HEK293 (cell line): ENCODE data around the gene KRTAP13-1.

Source experiments
- CTCF ChIA-PET: fragments of 350-600 bp; formaldehyde crosslinking; extraction: SDS; loops from one replicate; lab custom pipeline; 2021; ENCODE audit warnings: antibody characterized with exemption; lab: Yijun Ruan, JAX
- POLR2A ChIA-PET: fragments of 300-600 bp; formaldehyde crosslinking; extraction: SDS; loops from one replicate; lab custom pipeline; 2020; ENCODE audit warnings: antibody characterized with exemption, inconsistent platforms; lab: Yijun Ruan, JAX
- H3K27ac ChIP-seq: fragments of 200-500 bp; sonication (Bioruptor generic); 2 replicates; pipeline ENCODE4 v1.5.1; 2014; ENCODE audit warnings: low read depth, low read length, control low read depth, inconsistent platforms; ENCODE audit errors: extremely low read depth
- H3K36me3 ChIP-seq, 2 experiments: fragments of 200-500 bp in 1 of 2; sonication (Bioruptor generic) in 1 of 2; 1 replicate in 1 of 2; 2 replicates in 1 of 2; pipeline ENCODE4 v1.5.1; 2014 to 2017; ENCODE audit warnings: inconsistent platforms in 2 of 2, low read length in 2 of 2; ENCODE audit not compliant: control insufficient read depth in 2 of 2, insufficient read depth in 1 of 2
- H3K4me1 ChIP-seq: fragments of 200-500 bp; sonication (Bioruptor generic); 2 replicates; pipeline ENCODE4 v1.5.1; 2014; ENCODE audit warnings: mild to moderate bottlenecking, low read length, inconsistent platforms; ENCODE audit not compliant: control insufficient read depth, insufficient read depth
- H3K4me3 ChIP-seq: 2 replicates; pipeline ENCODE4 v1.5.1; 2011; ENCODE audit warnings: low read depth, mild to moderate bottlenecking, control low read depth, low read length, moderate library complexity
- H3K9me3 ChIP-seq: fragments of 200-500 bp; sonication (Bioruptor generic); 2 replicates; pipeline ENCODE4 v1.5.1; 2014; ENCODE audit warnings: low read depth, low read length, inconsistent platforms; ENCODE audit not compliant: control insufficient read depth, insufficient read depth
- HOXC10 ChIP-seq: sonication (generic); formaldehyde crosslinking; IDR thresholded peaks from 2 replicates; pipeline ENCODE4 v1.8.1; 2023; ENCODE audit warnings: mild to moderate bottlenecking, missing genetic modification reagents
- MYNN ChIP-seq: fragments of 450-650 bp; formaldehyde crosslinking; IDR thresholded peaks from 2 replicates; pipeline ENCODE4 v1.5.1; 2016; ENCODE audit warnings: missing biosample characterization, missing genetic modification characterization, borderline replicate concordance
- WT1 ChIP-seq: fragments of 450-650 bp; formaldehyde crosslinking; IDR thresholded peaks from 2 replicates; pipeline ENCODE4 v1.5.1; 2016; ENCODE audit warnings: missing biosample characterization, missing genetic modification characterization
- ZBTB20 ChIP-seq: fragments of 450-650 bp; formaldehyde crosslinking; IDR thresholded peaks from 2 replicates; pipeline ENCODE4 v1.5.1; 2016; ENCODE audit warnings: missing biosample characterization, missing genetic modification characterization
- ZBTB44 ChIP-seq: fragments of 450-650 bp; IDR thresholded peaks from 2 replicates; pipeline ENCODE4 v1.5.1; 2018; ENCODE audit warnings: missing biosample characterization, mild to moderate bottlenecking, missing genetic modification characterization
- ZBTB7A ChIP-seq: fragments of 450-650 bp; formaldehyde crosslinking; IDR thresholded peaks from 2 replicates; pipeline ENCODE4 v1.5.1; 2016; ENCODE audit warnings: low read depth, missing biosample characterization, missing genetic modification characterization
- ZNF114 ChIP-seq: fragments of 450-650 bp; formaldehyde crosslinking; IDR thresholded peaks from 2 replicates; pipeline ENCODE4 v1.5.0; 2017; ENCODE audit warnings: missing biosample characterization, missing genetic modification characterization
- ZNF121 ChIP-seq: fragments of 450-650 bp; formaldehyde crosslinking; IDR thresholded peaks from 2 replicates; pipeline ENCODE4 v1.5.1; 2016; ENCODE audit warnings: missing biosample characterization, missing genetic modification characterization
- ZNF132 ChIP-seq: fragments of 450-650 bp; formaldehyde crosslinking; IDR thresholded peaks from 2 replicates; pipeline ENCODE4 v1.5.1; 2017; ENCODE audit warnings: missing biosample characterization, missing genetic modification characterization, borderline replicate concordance
- ZNF140 ChIP-seq: fragments of 450-650 bp; formaldehyde crosslinking; IDR thresholded peaks from 2 replicates; pipeline ENCODE4 v1.5.1; 2016; ENCODE audit warnings: missing biosample characterization, missing genetic modification characterization
- ZNF155 ChIP-seq: fragments of 450-650 bp; formaldehyde crosslinking; IDR thresholded peaks from 2 replicates; pipeline ENCODE4 v1.5.1; 2016; ENCODE audit warnings: missing biosample characterization, missing genetic modification characterization
- ZNF184 ChIP-seq: fragments of 450-650 bp; IDR thresholded peaks from 2 replicates; pipeline ENCODE4 v1.5.1; 2018; ENCODE audit warnings: missing biosample characterization, mild to moderate bottlenecking, missing genetic modification characterization
- ZNF202 ChIP-seq: fragments of 450-650 bp; formaldehyde crosslinking; IDR thresholded peaks from 2 replicates; pipeline ENCODE4 v1.5.1; 2016; ENCODE audit warnings: missing biosample characterization, missing genetic modification characterization, borderline replicate concordance
- ZNF221 ChIP-seq: fragments of 450-650 bp; formaldehyde crosslinking; IDR thresholded peaks from 2 replicates; pipeline ENCODE4 v1.5.1; 2017; ENCODE audit warnings: missing biosample characterization, missing genetic modification characterization, borderline replicate concordance
- ZNF23 ChIP-seq: fragments of 450-650 bp; formaldehyde crosslinking; IDR thresholded peaks from 2 replicates; pipeline ENCODE4 v1.5.1; 2016; ENCODE audit warnings: missing biosample characterization, missing genetic modification characterization, borderline replicate concordance
- ZNF311 ChIP-seq: fragments of 450-650 bp; formaldehyde crosslinking; IDR thresholded peaks from 2 replicates; pipeline ENCODE4 v1.5.1; 2017; ENCODE audit warnings: missing biosample characterization, missing genetic modification characterization, borderline replicate concordance
- ZNF37A ChIP-seq: fragments of 450-650 bp; IDR thresholded peaks from 2 replicates; pipeline ENCODE4 v1.5.1; 2018; ENCODE audit warnings: missing biosample characterization, missing genetic modification characterization
- ZNF391 ChIP-seq: fragments of 450-650 bp; formaldehyde crosslinking; IDR thresholded peaks from 2 replicates; pipeline ENCODE4 v1.5.1; 2016; ENCODE audit warnings: low read depth, missing biosample characterization, missing genetic modification characterization, borderline replicate concordance
- ZNF404 ChIP-seq: fragments of 450-650 bp; formaldehyde crosslinking; IDR thresholded peaks from 2 replicates; pipeline ENCODE4 v1.5.1; 2017; ENCODE audit warnings: missing biosample characterization, missing genetic modification characterization
- ZNF530 ChIP-seq: fragments of 450-650 bp; formaldehyde crosslinking; IDR thresholded peaks from 2 replicates; pipeline ENCODE4 v1.5.1; 2016; ENCODE audit warnings: low read depth, missing biosample characterization, missing genetic modification characterization
- ZNF549 ChIP-seq: fragments of 450-650 bp; IDR thresholded peaks from 2 replicates; pipeline ENCODE4 v1.5.1; 2018; ENCODE audit warnings: missing biosample characterization, missing genetic modification characterization, mild to moderate bottlenecking, inconsistent platforms, moderate library complexity
- ZNF561 ChIP-seq: fragments of 450-650 bp; IDR thresholded peaks from 2 replicates; pipeline ENCODE4 v1.5.1; 2018; ENCODE audit warnings: missing biosample characterization, missing genetic modification characterization, borderline replicate concordance
- ZNF600 ChIP-seq: fragments of 450-650 bp; formaldehyde crosslinking; IDR thresholded peaks from 2 replicates; pipeline ENCODE4 v1.5.1; 2016; ENCODE audit warnings: missing biosample characterization, missing genetic modification characterization
- ZNF623 ChIP-seq: fragments of 450-650 bp; formaldehyde crosslinking; IDR thresholded peaks from 2 replicates; pipeline ENCODE4 v1.5.1; 2016; ENCODE audit warnings: missing biosample characterization, missing genetic modification characterization
- ZNF629 ChIP-seq: fragments of 450-650 bp; formaldehyde crosslinking; IDR thresholded peaks from 2 replicates; pipeline ENCODE4 v1.5.1; 2017; ENCODE audit warnings: missing biosample characterization, missing genetic modification characterization
- ZNF654 ChIP-seq: fragments of 450-650 bp; formaldehyde crosslinking; IDR thresholded peaks from 2 replicates; pipeline ENCODE4 v1.5.1; 2016; ENCODE audit warnings: low read depth, missing biosample characterization, missing genetic modification characterization
- ZNF660 ChIP-seq: fragments of 450-650 bp; IDR thresholded peaks from 2 replicates; pipeline ENCODE4 v1.5.1; 2018; ENCODE audit warnings: missing biosample characterization, mild to moderate bottlenecking, missing genetic modification characterization
- ZNF791 ChIP-seq: fragments of 450-650 bp; formaldehyde crosslinking; IDR thresholded peaks from 2 replicates; pipeline ENCODE4 v1.5.1; 2016; ENCODE audit warnings: missing biosample characterization, missing genetic modification characterization
- ZNF830 ChIP-seq: fragments of 450-650 bp; IDR thresholded peaks from 2 replicates; pipeline ENCODE4 v1.5.0; 2018; ENCODE audit warnings: missing biosample characterization, missing genetic modification characterization, low read depth, mild to moderate bottlenecking, moderate library complexity
- ZSCAN16 ChIP-seq: fragments of 450-650 bp; formaldehyde crosslinking; IDR thresholded peaks from 2 replicates; pipeline ENCODE4 v1.5.1; 2016; ENCODE audit warnings: missing biosample characterization, missing genetic modification characterization
- TF ChIP-seq, protein P1 (sequence below): fragments of 450-650 bp; formaldehyde crosslinking; IDR thresholded peaks from 2 replicates; pipeline ENCODE4 v1.5.1; 2016; ENCODE audit warnings: missing biosample characterization, missing genetic modification characterization

Gene KRTAP13-1

DNA sequence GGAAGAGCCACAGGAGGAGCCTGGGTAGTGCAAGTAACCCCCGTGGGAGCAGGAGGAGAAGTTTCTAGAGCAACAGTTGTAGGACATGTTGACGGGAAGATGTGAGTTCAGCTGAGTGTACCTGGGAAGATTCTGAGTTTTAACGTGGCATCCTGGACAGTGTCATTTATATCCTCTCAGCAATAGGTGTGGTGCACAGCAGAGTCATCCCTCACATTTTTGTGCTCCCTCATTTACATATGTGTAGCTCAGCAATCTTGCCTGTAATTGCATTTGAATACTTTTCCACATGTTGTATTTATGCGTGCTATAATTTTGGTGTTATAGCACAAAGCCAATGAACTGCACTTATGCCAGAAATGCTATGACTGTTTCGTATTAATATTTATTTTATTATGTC lies 30.0 kb downstream of the KRTAP13-1 start, which contains the start of gene KRTAP13-3:
Gene KRTAP13-3, minus strand, starts transcription at position 101 of the 400 bp plus-strand sequence. Its CDS starts 14 bp downstream, at position 87.
- Histone ChIP-seq H3K27ac (no peak within 1 kb of the TSS), H3K36me3 (no peaks in the 10 kb centered on the region), H3K4me1 (no peaks in the 10 kb centered on the region), H3K4me3 (no peak within 1 kb of the TSS), H3K9me3 (no peaks in the 10 kb centered on the region)
- TF ChIP-seq ZBTB20 (tag by site-specific recombination) (no peak), ZNF791 (tag by site-specific recombination) (no peak)
- CTCF ChIA-PET = interaction anchor here (0.6 kb wide), 2 partner anchors 36 to 536 kb away, joined by 3 read pairs; no protein-coding TSS in a partner anchor
- POLR2A ChIA-PET = no interaction called here

- H3K9me3 ChIP-seq = no peaks in the 10 kb centered on the region
- H3K27ac ChIP-seq = no peak overlapping the region
- no peaks in the 10 kb centered on the region for H3K4me1 ChIP-seq
- ChIA-PET POLR2A (no interaction called here), CTCF (no interaction called here)
- no peak for TF ChIP-seq ZNF132 (tag by site-specific recombination)
- TF ChIP-seq ZNF654 (tag by site-specific recombination) = no peak
- TF ChIP-seq ZNF404 (tag by site-specific recombination) = no peak
- TF ChIP-seq, protein P1, sequence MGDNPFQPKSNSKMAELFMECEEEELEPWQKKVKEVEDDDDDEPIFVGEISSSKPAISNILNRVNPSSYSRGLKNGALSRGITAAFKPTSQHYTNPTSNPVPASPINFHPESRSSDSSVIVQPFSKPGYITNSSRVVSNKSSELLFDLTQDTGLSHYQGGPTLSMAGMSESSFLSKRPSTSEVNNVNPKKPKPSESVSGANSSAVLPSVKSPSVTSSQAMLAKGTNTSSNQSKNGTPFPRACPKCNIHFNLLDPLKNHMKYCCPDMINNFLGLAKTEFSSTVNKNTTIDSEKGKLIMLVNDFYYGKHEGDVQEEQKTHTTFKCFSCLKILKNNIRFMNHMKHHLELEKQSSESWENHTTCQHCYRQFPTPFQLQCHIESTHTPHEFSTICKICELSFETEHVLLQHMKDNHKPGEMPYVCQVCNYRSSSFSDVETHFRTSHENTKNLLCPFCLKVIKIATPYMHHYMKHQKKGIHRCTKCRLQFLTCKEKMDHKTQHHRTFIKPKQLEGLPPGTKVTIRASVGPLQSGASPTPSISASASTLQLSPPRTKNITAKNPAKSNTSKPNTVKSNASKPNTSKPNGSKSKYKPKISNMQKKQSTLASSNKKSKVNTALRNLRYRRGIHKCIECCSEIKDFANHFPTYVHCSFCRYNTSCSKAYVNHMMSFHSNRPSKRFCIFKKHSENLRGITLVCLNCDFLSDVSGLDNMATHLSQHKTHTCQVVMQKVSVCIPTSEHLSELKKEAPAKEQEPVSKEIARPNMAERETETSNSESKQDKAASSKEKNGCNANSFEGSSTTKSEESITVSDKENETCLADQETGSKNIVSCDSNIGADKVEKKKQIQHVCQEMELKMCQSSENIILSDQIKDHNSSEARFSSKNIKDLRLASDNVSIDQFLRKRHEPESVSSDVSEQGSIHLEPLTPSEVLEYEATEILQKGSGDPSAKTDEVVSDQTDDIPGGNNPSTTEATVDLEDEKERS (tag by site-specific recombination) = no peak
- TF ChIP-seq MYNN (tag by site-specific recombination) = no peak
- TF ChIP-seq ZSCAN16 = no peak
- TF ChIP-seq HOXC10 (CRISPR knock-in tag) = no peak
- no peak for TF ChIP-seq ZNF23 (tag by site-specific recombination)
- TF ChIP-seq ZNF114 = no peak
- no peak for TF ChIP-seq ZNF623
- no peak for TF ChIP-seq ZNF37A (tag by site-specific recombination)
- TF ChIP-seq ZNF391 (tag by site-specific recombination) = no peak
- no peak for TF ChIP-seq ZNF830 (tag by site-specific recombination)
- TF ChIP-seq ZBTB44 = no peak
- no peak for TF ChIP-seq ZBTB7A (tag by site-specific recombination)
- H3K36me3 ChIP-seq = no peaks in the 10 kb centered on the region
- H3K4me3 ChIP-seq = no peak overlapping the region
Measured at GRCh38 chr21:30426731-30427130, 30.9 kb downstream of the KRTAP13-1 start.

DNA sequence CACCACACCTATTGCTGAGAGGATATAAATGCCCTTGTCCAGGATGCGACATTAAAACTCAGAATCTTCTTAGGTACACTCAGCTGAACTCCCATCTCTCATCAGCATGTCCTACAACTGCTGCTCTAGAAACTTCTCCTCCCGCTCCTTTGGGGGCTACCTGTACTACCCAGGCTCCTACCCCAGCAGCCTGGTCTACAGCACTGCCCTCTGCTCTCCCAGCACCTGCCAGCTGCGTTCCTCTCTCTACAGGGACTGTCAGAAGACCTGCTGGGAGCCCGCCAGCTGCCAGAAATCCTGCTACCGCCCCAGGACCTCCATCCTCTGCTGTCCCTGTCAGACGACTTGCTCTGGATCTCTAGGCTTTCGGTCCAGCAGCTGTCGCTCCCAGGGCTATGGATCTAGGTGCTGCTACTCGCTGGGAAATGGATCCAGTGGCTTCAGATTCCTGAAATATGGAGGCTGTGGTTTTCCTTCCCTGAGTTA lies 34.4 kb downstream of the KRTAP13-1 start, which contains the start of gene KRTAP13-4:
Gene KRTAP13-4, plus strand, starts transcription at position 51 of the 486 bp plus-strand sequence. Its CDS starts 56 bp downstream, at position 107.
- H3K4me3 ChIP-seq = no peak within 1 kb of the TSS
- no peaks in the 10 kb centered on the region for H3K36me3 ChIP-seq
- H3K9me3 ChIP-seq = no peaks in the 10 kb centered on the region
- no peak within 1 kb of the TSS for H3K27ac ChIP-seq
- POLR2A ChIA-PET = no interaction called here
- no peaks in the 10 kb centered on the region for H3K4me1 ChIP-seq
- CTCF ChIA-PET = interaction anchor here (1.1 kb wide), 1 partner anchor 9 kb away, joined by 3 read pairs; no protein-coding TSS in a partner anchor
- TF ChIP-seq ZSCAN16 = no peak
- TF ChIP-seq ZNF311 (tag by site-specific recombination) = no peak
- no peak for TF ChIP-seq ZNF549 (tag by site-specific recombination)
- no peak for TF ChIP-seq ZNF155 (tag by site-specific recombination)
- TF ChIP-seq ZNF121 = no peak
- TF ChIP-seq ZNF629 (tag by site-specific recombination) = no peak
- no peak for TF ChIP-seq ZNF530 (tag by site-specific recombination)
- no peak for TF ChIP-seq ZNF600 (tag by site-specific recombination)
- TF ChIP-seq ZNF221 = no peak
- no peak for TF ChIP-seq ZNF23 (tag by site-specific recombination)
- no peak for TF ChIP-seq ZNF140 (tag by site-specific recombination)
- no peak for TF ChIP-seq WT1
- no peak for TF ChIP-seq ZNF184 (tag by site-specific recombination)
- TF ChIP-seq ZNF561 (tag by site-specific recombination) = no peak
- TF ChIP-seq ZNF660 (tag by site-specific recombination) = no peak
- TF ChIP-seq ZNF202 (tag by site-specific recombination) = no peak
